Measurements from ENCODE around the gene PRKCD. TPM values are rescaled to one million over a fixed set of nuclear protein-coding genes. Genes with fewer than 3 reads are reported as not detected.

Gene PRKCD
- total RNA-seq, 2 donors from 2014 or later = 93.3 to 94.0 TPM

DNA sequence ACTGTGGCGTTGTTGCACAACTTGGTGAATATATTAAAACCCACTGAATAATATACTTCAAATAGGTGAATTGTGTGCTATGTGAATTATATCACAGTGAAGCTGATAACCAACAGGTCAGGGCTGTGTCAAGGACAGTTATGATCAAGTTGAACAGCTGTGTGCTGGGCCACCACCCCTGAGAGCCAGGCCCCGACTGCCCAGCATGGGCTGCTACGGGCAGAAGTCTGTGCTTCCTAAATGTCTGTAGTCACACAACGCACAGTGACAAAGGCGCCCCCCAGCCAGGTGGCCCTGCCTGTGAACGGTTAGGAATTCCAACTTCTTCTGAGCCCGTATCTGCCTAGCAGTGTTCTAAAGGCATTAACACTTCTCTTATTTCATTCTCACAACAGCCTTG lies 62.0 kb downstream of the PRKCD start:
- intact Hi-C loops (cut with DNase I, micrococcal nuclease) = no loop called here
- DNase-seq (peak in 1 of 2 donors; percentile 15), ATAC-seq (no peak)

GRCh38 chr3:53223541-53223966 lies 62.5 kb downstream of the PRKCD start:
- intact Hi-C loops (cut with DNase I, micrococcal nuclease) = no loop called here
- peak in 1 of 2 donors; percentile 16 for DNase-seq
- ATAC-seq = no peak

DNA sequence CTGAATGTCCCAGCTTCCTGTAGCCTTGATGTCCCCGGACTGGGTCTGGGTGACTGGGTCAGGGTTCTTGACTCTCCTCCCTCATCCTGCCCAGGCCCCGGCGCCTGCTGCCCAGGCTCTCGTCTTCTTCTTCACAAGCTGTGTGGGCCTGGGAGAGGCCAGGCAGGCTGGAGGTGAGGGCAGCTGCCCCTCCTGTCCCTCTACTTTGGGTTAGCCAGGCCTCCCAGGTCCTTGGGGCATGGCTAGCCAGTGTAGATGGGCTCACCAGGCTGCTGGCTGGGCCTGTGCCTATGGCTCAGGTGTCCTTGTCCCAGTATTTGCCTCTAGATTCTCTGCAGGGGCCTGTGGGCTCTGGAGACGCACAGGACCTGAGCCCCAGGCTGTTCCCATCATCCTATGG lies 63.0 kb downstream of the PRKCD start:
- intact Hi-C loops (cut with DNase I, micrococcal nuclease) = no loop called here
- DNase-seq = peak in 1 of 2 donors; percentile 12
- no peak for ATAC-seq

- ATAC-seq = no peak
- no peak for DNase-seq
- intact Hi-C loops (cut with DNase I, micrococcal nuclease) = no loop called here
Observed at GRCh38 chr3:53224536-53224935, 63.5 kb downstream of the PRKCD start.

DNA sequence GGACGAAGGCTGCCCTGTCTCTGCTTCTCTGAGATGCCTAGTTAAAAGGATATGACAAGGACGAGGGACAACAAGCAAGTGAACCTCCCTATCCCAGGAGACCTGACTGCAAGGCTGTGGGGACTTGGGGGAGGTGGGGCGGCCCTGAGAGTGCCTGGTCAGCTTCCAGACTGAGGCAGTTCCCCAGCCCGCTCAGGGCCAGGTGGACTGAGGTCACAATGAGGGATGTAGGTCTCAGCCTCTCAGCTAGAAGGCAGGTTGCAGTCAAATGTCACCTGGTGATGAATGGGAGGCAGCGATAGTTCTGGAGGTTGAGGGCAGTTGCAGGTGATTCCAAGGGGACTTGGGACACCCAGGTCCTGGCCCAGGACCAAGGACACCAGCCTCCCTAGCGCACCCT lies 64.2 kb downstream of the PRKCD start:
- intact Hi-C loops (cut with DNase I, micrococcal nuclease) = no loop called here
- no peak for ATAC-seq
- no peak for DNase-seq

DNA sequence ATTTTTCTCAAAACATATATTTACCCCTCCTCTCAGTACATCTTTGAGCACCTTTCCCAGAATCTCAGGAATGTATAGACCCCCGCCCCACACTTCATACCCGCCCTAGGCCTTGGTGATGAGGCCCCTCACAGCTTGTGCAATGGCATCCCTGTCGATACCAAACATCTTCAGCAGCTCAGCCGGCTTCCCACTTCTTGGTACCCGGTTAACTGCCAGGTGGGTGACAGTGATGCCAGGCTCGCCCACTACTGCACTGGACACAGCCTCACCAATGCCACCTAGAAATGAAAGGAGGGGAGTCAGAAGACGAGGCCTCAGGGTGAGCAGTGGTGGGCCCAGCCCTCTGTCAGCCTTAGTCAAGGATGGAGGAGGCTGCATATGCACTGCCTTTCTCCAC lies 64.6 kb downstream of the PRKCD start:
- ATAC-seq (no peak), DNase-seq (no peak)
- intact Hi-C loops (cut with DNase I, micrococcal nuclease) = no loop called here

- intact Hi-C loops (cut with DNase I, micrococcal nuclease) = no loop called here
- no peak for DNase-seq
- ATAC-seq = no peak
Observed at GRCh38 chr3:53226142-53226840, 65.3 kb downstream of the PRKCD start.

DNA sequence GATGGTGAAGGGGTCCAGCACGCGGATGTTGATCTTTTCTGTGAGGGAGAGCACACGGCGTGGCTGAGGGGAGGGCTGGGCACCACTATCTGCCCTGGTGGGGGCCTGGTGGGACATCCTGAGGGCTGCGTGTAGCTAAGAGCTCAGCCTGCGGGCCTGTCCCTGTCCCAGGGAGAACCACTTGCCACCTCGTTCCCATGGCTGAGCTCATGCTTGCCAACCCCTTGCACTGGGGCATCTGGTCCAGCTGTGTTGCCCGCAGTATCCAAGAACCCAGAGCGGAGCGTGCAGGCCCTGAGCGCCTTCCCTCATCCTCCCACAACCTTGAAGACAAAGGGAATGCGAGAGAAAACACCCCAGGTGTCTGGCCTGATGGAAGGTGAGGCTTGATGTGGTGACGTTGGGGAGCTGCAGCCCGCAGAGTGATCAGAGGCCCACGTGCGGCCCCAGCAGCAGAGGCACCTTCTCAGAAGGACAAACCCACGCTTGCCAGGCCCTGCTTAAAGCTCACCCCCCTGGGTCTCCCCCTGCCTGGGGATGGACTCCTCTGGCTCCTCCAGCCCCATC lies 65.9 kb downstream of the PRKCD start:
- peak in 1 of 2 donors; percentile 21 for DNase-seq
- no peak for ATAC-seq
- intact Hi-C loops (cut with DNase I, micrococcal nuclease) = no loop called here

GRCh38 chr3:53227993-53228885 lies 67.2 kb downstream of the PRKCD start:
- intact Hi-C loops (cut with DNase I, micrococcal nuclease) = no loop called here
- ATAC-seq (no peak), DNase-seq (peak in 1 of 2 donors; percentile 19)

GRCh38 chr3:53229171-53229570 lies 68.2 kb downstream of the PRKCD start:
- peak in 1 of 2 donors; percentile 17 for DNase-seq
- no peak for ATAC-seq
- intact Hi-C loops (cut with DNase I, micrococcal nuclease) = no loop called here

DNA sequence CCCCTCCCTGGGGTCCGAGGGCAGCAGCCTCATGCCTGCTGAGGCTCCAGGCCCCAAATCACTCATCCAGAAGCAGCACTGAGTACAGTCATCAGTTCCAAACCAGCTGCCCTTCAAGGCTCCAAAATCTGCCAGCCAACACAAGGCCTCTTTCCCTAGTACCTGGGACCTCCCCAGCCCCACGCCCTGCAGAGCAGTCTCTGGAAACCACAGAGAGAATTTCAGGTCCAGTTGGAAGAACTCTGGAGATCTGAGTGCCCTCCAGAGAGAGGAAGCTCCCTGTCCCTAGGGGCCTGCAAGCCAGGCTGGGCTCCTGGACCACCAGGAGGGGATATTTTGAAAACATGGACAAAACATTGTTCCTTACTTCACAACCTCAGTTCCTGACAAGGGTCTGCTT lies 68.6 kb downstream of the PRKCD start:
- no peak for DNase-seq

GRCh38 chr3:53230041-53230621 lies 69.1 kb downstream of the PRKCD start:
- intact Hi-C loops (cut with DNase I, micrococcal nuclease) = no loop called here
- no peak for ATAC-seq
- peak in 1 of 2 donors; percentile 10 for DNase-seq

More for the DNA sequence above, 68.6 kb downstream of the PRKCD start:
- no peak for ATAC-seq
- intact Hi-C loops (cut with DNase I, micrococcal nuclease) = no loop called here

DNA sequence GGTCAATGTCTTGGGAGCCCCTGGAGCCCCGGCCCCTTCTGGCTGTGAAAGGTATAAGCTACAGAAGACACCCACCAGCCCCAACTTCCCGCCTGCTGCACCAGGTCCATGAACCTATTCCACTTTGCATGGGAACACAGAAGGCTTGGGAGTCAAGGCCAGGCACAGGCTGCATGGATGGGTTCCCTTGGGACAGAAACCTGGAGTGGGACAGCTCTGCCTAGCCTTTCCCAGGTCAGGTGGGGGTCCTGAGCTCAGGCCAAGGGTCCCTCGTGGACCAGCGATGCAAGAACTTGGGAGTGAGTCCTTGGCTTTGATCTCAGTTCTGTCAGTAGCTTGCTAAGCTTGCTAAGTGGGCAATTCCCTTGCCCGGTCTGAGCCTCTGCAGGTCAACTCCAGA lies 69.8 kb downstream of the PRKCD start:
- intact Hi-C loops (cut with DNase I, micrococcal nuclease) = no loop called here
- ATAC-seq = no peak
- DNase-seq = no peak

- peak in 1 of 2 donors; percentile 1 for DNase-seq
- intact Hi-C loops (cut with DNase I, micrococcal nuclease) = no loop called here
- no peak for ATAC-seq
Observed at GRCh38 chr3:53231532-53232511, 70.8 kb downstream of the PRKCD start.

GRCh38 chr3:53232641-53233377 lies 71.8 kb downstream of the PRKCD start:
- DNase-seq (peak in 1 of 2 donors; percentile 1), ATAC-seq (no peak)
- intact Hi-C loops (cut with DNase I, micrococcal nuclease) = no loop called here

DNA sequence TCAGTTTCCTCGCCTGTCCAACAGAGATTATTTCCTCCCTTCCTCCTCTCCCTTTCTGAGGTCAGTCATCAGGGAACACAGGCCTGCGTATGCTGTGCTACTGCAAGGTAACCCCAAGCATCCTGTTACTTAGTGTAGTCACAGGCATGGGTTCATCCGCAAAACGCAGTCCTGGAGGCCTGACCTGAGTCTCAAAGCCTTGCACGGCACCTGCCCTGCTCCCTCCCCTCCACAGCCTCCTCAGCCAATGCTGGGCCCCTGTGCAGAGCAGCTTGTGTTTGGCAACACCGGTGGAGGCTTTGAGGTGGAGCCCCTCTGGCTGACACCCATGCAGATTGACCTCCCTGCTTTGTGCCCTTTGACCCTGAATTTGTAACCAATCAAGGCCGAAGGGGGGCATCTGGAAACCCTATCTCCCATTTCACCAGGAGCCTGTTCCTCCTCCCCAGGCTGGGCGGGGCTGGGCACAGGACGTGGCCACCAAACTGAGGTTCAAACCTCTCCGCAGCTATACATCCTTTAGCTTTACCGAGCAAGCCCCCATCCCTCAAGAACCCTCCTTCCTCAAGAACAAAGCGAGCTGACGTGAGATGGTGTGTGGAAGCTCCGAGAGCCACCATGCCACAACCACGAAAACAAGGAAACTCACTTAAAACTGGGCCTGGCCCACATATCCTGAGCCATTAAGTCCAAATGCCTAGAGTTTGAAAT lies 73.3 kb downstream of the PRKCD start:
- ATAC-seq (no peak), DNase-seq (no peak)
- intact Hi-C loops (cut with DNase I, micrococcal nuclease) = no loop called here

- ATAC-seq (no peak), DNase-seq (no peak)
- intact Hi-C loops (cut with DNase I, micrococcal nuclease) = no loop called here
Observed at GRCh38 chr3:53234841-53235232, 73.8 kb downstream of the PRKCD start.

All from left colon (tissue), 2 donors.